ENCODE results near the gene ZNF829.

ZNF829 gene

GRCh38 chr19:36915992-36916830 lies at the start of gene ZNF829, which contains the start of gene ZNF568:
TSS of gene ZNF829 (minus strand) at chr19:36916291. CDS start at chr19:36915167, 1,124 bp downstream.
TSS of gene ZNF568 (plus strand) at chr19:36916332. CDS start at chr19:36922771, 6,439 bp downstream.
- DNase-seq = peak; percentile 65

- peak; percentile 29 for DNase-seq
These were observed 47.2 kb upstream of the ZNF829 start for GRCh38 chr19:36963280-36963679.

- DNase-seq = no peak
These were observed 46.3 kb upstream of the ZNF829 start for GRCh38 chr19:36962346-36962745.

GRCh38 chr19:36950335-36951119 lies 34.4 kb upstream of the ZNF829 start:
- DNase-seq = no peak

GRCh38 chr19:36939153-36939552 lies 23.1 kb upstream of the ZNF829 start:
- DNase-seq = no peak

GRCh38 chr19:36931684-36932083 lies 15.6 kb upstream of the ZNF829 start:
- no peak for DNase-seq

- DNase-seq = no peak
These were observed 2.0 kb upstream of the ZNF829 start for GRCh38 chr19:36918090-36918489.

- DNase-seq = no peak
These were observed 900 bp upstream of the ZNF829 start for GRCh38 chr19:36916991-36917390.

- no peak for DNase-seq
These were observed 17.7 kb downstream of the ZNF829 start for GRCh38 chr19:36898422-36898821.

GRCh38 chr19:36894849-36895383 lies 21.2 kb downstream of the ZNF829 start:
- no peak for DNase-seq

GRCh38 chr19:36891768-36892357 lies 24.2 kb downstream of the ZNF829 start:
- DNase-seq = no peak

- DNase-seq = no peak
These were observed 38.8 kb downstream of the ZNF829 start for GRCh38 chr19:36876993-36877938.

- no peak for DNase-seq
These were observed 64.2 kb downstream of the ZNF829 start for GRCh38 chr19:36851898-36852297.

- DNase-seq = peak; percentile 88
These were observed 65.3 kb downstream of the ZNF829 start, which contains the start of gene ZNF345 for GRCh38 chr19:36850559-36851442. TSS of gene ZNF345 (plus strand) at chr19:36850876. CDS start at chr19:36876831, 25,955 bp downstream.

- DNase-seq = peak; percentile 82
These were observed 66.2 kb downstream of the ZNF829 start for GRCh38 chr19:36849701-36850558.

GRCh38 chr19:36847968-36848367 lies 68.1 kb downstream of the ZNF829 start:
- DNase-seq = no peak

- DNase-seq = no peak
These were observed 77.2 kb downstream of the ZNF829 start for GRCh38 chr19:36838784-36839324.
